SK-N-SH treated with all-trans-retinoic acid at 6 μM for 48 hours (cell line): ENCODE data around the gene CCDC88B.

Experiments
- ARNTL ChIP-seq: fragments of 450-650 bp; formaldehyde crosslinking; IDR thresholded peaks from 2 replicates; pipeline ENCODE4 v1.5.0; 2020; ENCODE audit warnings: low read depth, mild to moderate bottlenecking, moderate library complexity, borderline replicate concordance
- CSDC2 ChIP-seq: fragments of 250-450 bp; sonication (Bioruptor Pico); IDR thresholded peaks from 2 replicates; pipeline ENCODE4 v1.5.0; 2020; ENCODE audit warnings: mild to moderate bottlenecking, moderate library complexity
- TOX ChIP-seq: fragments of 250-450 bp; sonication (Bioruptor Pico); IDR thresholded peaks from 2 replicates; pipeline ENCODE4 v1.8.0; 2021; ENCODE audit warnings: mild to moderate bottlenecking, moderate library complexity, borderline replicate concordance
- TF ChIP-seq, protein P1 (sequence below): fragments of 250-450 bp; sonication (Bioruptor Pico); IDR thresholded peaks from 2 replicates; pipeline ENCODE4 v1.8.0; 2020; ENCODE audit warnings: mild to moderate bottlenecking, moderate library complexity, borderline replicate concordance
- TF ChIP-seq, protein P2 (sequence below): fragments of 250-450 bp; sonication (Bioruptor Pico); IDR thresholded peaks from 2 replicates; pipeline ENCODE4 v1.8.0; 2021; ENCODE audit warnings: low read depth, mild to moderate bottlenecking, moderate library complexity, borderline replicate concordance

DNA sequence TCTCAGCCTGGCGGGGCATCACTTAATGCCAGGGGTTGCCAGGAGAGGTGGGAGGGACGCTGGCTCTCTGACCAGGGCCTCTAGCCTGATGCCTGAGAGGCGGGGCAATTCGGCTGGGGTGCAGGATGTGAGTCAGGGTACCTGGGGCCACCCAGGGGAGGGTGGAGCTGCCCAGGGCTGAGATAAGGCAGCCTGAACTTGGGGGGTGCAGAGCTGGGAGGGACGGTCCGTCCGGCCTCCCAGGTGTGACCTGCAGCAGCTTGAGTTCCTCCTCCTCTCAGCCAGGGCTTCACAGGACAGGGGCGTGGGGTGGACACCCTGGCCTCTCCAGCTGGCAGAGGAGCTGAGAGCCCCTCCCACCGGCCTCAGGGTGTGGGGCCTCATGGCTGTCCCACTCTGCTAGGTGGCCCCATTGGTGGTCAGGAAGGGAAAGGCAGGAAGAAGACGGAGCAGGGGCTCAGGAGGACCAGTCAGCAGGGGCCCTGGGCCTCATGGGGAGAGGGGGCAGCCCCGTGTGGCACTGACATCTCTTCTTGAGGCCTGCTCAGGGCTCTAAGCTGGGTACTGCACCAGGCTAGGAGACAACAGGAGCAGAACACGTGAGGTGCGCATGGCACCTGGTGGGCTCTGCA is 18.0 kb downstream of the CCDC88B start:
- TF ChIP-seq TOX (CRISPR knock-in tag) (no peak), CSDC2 (CRISPR knock-in tag) (no peak), ARNTL (CRISPR knock-in tag) (no peak)
- TF ChIP-seq, protein P1, sequence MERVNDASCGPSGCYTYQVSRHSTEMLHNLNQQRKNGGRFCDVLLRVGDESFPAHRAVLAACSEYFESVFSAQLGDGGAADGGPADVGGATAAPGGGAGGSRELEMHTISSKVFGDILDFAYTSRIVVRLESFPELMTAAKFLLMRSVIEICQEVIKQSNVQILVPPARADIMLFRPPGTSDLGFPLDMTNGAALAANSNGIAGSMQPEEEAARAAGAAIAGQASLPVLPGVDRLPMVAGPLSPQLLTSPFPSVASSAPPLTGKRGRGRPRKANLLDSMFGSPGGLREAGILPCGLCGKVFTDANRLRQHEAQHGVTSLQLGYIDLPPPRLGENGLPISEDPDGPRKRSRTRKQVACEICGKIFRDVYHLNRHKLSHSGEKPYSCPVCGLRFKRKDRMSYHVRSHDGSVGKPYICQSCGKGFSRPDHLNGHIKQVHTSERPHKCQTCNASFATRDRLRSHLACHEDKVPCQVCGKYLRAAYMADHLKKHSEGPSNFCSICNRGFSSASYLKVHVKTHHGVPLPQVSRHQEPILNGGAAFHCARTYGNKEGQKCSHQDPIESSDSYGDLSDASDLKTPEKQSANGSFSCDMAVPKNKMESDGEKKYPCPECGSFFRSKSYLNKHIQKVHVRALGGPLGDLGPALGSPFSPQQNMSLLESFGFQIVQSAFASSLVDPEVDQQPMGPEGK (CRISPR knock-in tag): no peak
- TF ChIP-seq, protein P2, sequence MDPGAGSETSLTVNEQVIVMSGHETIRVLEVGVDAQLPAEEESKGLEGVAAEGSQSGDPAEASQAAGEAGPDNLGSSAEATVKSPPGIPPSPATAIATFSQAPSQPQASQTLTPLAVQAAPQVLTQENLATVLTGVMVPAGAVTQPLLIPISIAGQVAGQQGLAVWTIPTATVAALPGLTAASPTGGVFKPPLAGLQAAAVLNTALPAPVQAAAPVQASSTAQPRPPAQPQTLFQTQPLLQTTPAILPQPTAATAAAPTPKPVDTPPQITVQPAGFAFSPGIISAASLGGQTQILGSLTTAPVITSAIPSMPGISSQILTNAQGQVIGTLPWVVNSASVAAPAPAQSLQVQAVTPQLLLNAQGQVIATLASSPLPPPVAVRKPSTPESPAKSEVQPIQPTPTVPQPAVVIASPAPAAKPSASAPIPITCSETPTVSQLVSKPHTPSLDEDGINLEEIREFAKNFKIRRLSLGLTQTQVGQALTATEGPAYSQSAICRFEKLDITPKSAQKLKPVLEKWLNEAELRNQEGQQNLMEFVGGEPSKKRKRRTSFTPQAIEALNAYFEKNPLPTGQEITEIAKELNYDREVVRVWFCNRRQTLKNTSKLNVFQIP: no peak
